WERI-Rb-1 (cell line): Measurements from ENCODE around the gene ATP5PO.
A peak's percentile ranks its signal among the peaks of the same experiment; 100 is the strongest.

Experiments
- DNase-seq: peaks from one replicate; pipeline ENCODE4 v3.0.0-alpha.2; 2020
- H3K27ac ChIP-seq: fragments of 250-450 bp; sonication (Bioruptor Pico); 2 replicates; pipeline ENCODE4 v1.5.1; 2020; ENCODE audit warnings: mild to moderate bottlenecking, moderate library complexity
- H3K27me3 ChIP-seq: fragments of 250-450 bp; sonication (Bioruptor Pico); 2 replicates; pipeline ENCODE4 v1.5.1; 2021; ENCODE audit warnings: mild to moderate bottlenecking, low read depth, moderate library complexity; ENCODE audit not compliant: insufficient read depth, severe bottlenecking
- H3K36me3 ChIP-seq: fragments of 250-450 bp; sonication (Bioruptor Pico); 2 replicates; pipeline ENCODE4 v1.5.1; 2020; ENCODE audit warnings: mild to moderate bottlenecking, moderate library complexity
- H3K4me3 ChIP-seq: 2 replicates; pipeline ENCODE4 v1.5.1; 2011; ENCODE audit warnings: low read depth, mild to moderate bottlenecking, control low read depth, low read length
- H3K9me3 ChIP-seq: fragments of 250-450 bp; sonication (Bioruptor Pico); 2 replicates; pipeline ENCODE4 v1.5.1; 2021; ENCODE audit warnings: mild to moderate bottlenecking, moderate library complexity; ENCODE audit not compliant: severe bottlenecking
- TF ChIP-seq, protein P1 (sequence below): IDR thresholded peaks from 2 replicates; pipeline ENCODE4 v1.5.1; 2011; ENCODE audit warnings: low read depth, mild to moderate bottlenecking, control low read depth, inconsistent platforms, low read length

Gene ATP5PO

GRCh38 chr21:33908760-33909159 is 6.8 kb downstream of the ATP5PO start:
- no peaks in the 10 kb centered on the region for H3K9me3 ChIP-seq
- no peak overlapping the region for H3K4me3 ChIP-seq
- no peaks in the 10 kb centered on the region for H3K27me3 ChIP-seq
- H3K36me3 ChIP-seq: peaks cover 94% of the 10 kb centered on the region
- no peak overlapping the region for H3K27ac ChIP-seq
- TF ChIP-seq, protein P1, sequence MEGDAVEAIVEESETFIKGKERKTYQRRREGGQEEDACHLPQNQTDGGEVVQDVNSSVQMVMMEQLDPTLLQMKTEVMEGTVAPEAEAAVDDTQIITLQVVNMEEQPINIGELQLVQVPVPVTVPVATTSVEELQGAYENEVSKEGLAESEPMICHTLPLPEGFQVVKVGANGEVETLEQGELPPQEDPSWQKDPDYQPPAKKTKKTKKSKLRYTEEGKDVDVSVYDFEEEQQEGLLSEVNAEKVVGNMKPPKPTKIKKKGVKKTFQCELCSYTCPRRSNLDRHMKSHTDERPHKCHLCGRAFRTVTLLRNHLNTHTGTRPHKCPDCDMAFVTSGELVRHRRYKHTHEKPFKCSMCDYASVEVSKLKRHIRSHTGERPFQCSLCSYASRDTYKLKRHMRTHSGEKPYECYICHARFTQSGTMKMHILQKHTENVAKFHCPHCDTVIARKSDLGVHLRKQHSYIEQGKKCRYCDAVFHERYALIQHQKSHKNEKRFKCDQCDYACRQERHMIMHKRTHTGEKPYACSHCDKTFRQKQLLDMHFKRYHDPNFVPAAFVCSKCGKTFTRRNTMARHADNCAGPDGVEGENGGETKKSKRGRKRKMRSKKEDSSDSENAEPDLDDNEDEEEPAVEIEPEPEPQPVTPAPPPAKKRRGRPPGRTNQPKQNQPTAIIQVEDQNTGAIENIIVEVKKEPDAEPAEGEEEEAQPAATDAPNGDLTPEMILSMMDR: no peak
- no peak for DNase-seq

- Histone ChIP-seq H3K27ac (no peak overlapping the region), H3K4me3 (no peak overlapping the region), H3K9me3 (no peaks in the 10 kb centered on the region), H3K36me3 (peaks cover 82% of the 10 kb centered on the region), H3K27me3 (no peaks in the 10 kb centered on the region)
- TF ChIP-seq, protein P1: no peak
- no peak for DNase-seq
Measured at GRCh38 chr21:33904041-33904440, 11.6 kb downstream of the ATP5PO start.

DNA sequence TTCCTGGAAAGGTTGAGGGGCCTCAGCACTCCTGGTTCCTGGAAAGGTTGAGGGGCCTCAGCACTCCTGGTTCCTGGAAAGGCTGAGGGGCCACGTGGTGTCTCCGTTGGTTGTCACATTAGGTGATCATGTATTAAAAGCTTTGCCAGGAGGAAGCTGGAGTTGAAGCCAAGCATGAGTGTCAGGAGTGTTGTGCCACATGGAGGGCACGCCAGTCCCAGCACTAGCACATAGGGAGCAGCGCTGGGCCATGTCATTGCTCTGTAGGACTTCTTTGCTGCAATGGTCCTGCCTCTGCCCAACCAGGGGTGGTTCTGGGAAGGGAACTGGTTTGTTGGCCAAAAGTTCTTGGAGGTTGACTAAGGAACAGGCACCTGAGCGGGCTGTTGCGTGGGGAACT is 13.3 kb downstream of the ATP5PO start:
- Histone ChIP-seq H3K27me3 (no peaks in the 10 kb centered on the region), H3K27ac (no peak overlapping the region), H3K4me3 (no peak overlapping the region), H3K9me3 (no peaks in the 10 kb centered on the region), H3K36me3 (peaks cover 68% of the 10 kb centered on the region)
- TF ChIP-seq, protein P1: no peak
- no peak for DNase-seq

- TF ChIP-seq, protein P1: peak; percentile 96
- Histone ChIP-seq H3K27ac (no peak overlapping the region), H3K4me3 (no peak overlapping the region), H3K36me3 (peaks cover 61% of the 10 kb centered on the region), H3K27me3 (no peaks in the 10 kb centered on the region), H3K9me3 (no peaks in the 10 kb centered on the region)
- peak; percentile 82 for DNase-seq
Measured at GRCh38 chr21:33901412-33902288, 14.0 kb downstream of the ATP5PO start.

GRCh38 chr21:33899199-33899598 is 16.4 kb downstream of the ATP5PO start:
- TF ChIP-seq, protein P1: no peak
- no peak for DNase-seq
- Histone ChIP-seq H3K4me3 (no peak overlapping the region), H3K27ac (no peak overlapping the region), H3K9me3 (no peaks in the 10 kb centered on the region), H3K27me3 (no peaks in the 10 kb centered on the region), H3K36me3 (peaks cover 38% of the 10 kb centered on the region)
